GM11168 (cell line): ENCODE results near the gene EIF4ENIF1.
"Not testable (repeated sequence)": the region's sequence is repeated elsewhere in the genome, so short reads cannot be mapped to it uniquely, and the experiment has no call there.

ENCODE experiments used
- in situ Hi-C: fragments of 300-500 bp; cut with MboI; formaldehyde crosslinking; loops from one replicate; pipeline ENCODE4 v1.12.0; 2022; ENCODE audit warnings: low sequenced_read_pairs; ENCODE audit not compliant: unreplicated experiment

EIF4ENIF1 gene

GRCh38 chr22:31445642-31446041 lies 44.0 kb downstream of the EIF4ENIF1 start:
- in situ Hi-C loops: no loop called here

- in situ Hi-C loops: no loop called here
Observed at GRCh38 chr22:31443516-31443915, 46.1 kb downstream of the EIF4ENIF1 start.

DNA sequence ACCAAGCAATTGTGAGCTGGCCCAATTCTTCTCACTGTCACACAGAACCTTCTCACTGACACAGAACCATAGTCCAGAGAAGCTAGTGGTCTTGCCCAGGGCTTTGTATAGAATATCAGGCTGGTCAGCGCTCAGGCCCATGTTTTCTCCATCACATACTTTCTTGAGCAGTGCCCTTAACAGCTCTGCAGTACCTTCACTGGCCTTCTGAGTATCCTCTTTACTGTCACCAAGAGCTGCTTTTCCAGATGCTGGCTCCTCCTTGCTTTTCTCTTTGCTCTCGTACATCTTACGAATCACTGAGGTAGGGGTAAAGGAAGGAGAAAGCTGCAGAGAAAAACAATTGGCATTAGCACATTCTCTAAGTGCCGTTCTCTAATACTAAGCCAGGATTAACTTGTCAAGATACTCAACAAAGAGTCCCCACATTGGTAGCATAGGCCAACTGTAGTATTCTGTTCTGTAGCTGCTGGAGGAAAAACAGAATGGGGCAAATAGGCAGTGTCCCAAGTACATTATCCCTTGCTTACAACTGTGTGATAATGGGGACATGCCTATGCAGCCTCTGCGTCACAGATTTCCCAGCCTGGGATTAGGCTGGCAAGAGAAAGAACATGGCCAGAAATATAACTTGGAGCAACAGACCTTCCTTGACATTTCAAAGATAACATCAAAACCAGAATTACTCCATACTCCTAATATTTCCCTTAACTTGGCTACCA lies 46.7 kb downstream of the EIF4ENIF1 start:
- in situ Hi-C loops: no loop called here

DNA sequence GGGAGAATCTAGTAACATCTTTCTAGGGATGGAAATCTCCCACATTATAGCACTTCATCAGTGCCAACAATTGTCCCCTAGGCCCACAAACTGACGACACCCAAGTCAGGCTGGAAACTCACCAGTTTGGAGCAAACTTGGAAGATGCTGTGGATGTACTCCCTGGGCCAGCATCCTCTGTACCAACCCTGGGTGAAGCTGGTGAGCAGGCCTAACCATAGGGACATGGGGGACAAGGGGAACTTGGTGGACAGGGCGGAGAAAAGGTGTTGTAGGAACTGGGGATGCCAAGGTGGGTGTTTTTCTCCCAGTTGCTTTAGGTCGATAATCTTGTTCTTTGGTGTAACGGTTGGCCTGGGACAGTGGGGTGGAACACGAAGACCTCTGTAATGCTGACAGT lies 48.0 kb downstream of the EIF4ENIF1 start:
- in situ Hi-C loops: no loop called here

GRCh38 chr22:31440681-31441080 lies 49.0 kb downstream of the EIF4ENIF1 start:
- in situ Hi-C loops: no loop called here

DNA sequence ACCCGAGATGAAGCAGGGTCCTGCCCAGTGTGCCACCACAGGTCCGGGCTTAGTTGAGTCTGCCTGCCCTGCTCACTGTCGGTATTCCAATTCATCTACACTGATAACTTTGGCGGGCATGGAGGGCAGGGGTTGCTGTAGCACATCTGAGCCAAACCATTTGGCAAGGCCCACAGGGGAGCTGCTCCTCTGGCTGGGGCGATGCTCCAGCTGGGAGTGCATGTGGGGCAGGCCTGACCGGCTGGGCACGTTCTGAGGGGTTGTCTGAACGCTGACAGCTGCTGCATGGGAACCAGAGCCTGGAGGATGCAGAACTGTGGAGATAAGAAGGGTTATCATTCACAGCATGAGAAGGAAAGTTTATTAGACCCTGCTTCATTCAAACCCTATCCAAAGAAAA lies 49.8 kb downstream of the EIF4ENIF1 start:
- in situ Hi-C loops: no loop called here

DNA sequence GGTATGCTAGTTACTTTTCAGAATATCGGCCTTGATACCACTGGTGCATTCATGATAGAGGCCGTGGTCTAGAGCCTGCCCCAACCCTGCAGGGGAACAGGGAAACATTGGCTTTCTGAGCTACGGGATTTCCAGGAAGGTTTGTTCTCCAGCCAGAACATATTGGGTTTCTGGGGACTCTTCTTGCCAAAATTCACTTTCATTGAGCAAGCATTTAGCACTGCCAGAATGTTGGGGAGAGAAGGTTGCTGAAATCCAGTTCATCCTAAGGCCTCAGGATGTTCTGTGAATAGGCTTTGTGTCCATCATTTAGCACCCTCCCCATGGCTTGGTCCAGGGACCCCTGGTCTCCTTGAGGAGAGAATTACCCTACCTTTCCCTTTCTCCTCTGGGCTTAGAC lies 53.5 kb downstream of the EIF4ENIF1 start:
- in situ Hi-C loops: no loop called here

DNA sequence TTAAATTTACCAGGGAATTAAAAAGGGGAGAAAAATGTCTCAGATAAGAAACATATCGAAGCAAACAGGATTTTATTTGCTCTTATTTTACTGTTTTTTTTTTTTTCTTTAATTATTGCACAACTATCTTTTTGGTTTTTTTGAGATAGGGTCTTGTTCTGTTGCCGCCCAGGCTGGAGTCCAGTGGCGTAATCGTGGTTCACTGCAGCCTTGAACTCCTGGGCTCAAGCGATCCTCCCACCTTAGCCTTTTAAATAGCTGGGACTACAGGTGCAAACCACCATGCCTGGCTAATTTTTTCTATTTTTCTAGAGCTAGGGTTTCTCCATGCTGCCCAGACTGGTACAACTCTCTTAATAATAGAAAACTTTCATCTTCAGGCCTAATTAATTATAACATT lies 57.7 kb downstream of the EIF4ENIF1 start:
- in situ Hi-C loops: no loop called here

GRCh38 chr22:31425331-31426050 lies 64.2 kb downstream of the EIF4ENIF1 start:
- in situ Hi-C loops: no loop called here

DNA sequence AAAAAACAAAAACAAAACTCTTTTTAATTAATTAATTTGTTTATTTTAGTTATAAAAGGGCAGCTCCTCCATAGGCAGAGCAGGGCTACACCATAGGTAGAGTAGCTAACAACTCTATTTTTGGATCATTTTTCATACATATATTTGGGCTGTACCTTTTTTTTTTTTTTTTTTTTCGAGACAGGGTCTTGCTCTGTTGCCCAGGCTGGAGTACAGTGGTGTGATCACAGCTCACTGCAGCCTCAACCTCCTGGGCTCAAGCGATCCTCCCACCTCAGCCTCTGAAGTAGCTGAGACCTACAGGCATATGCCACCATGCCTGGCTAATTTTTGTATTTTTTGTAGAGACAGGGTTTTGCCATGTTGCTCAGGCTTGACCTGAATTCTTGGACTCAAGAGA lies 87.3 kb downstream of the EIF4ENIF1 start:
- in situ Hi-C loops: not testable (repeated sequence)

DNA sequence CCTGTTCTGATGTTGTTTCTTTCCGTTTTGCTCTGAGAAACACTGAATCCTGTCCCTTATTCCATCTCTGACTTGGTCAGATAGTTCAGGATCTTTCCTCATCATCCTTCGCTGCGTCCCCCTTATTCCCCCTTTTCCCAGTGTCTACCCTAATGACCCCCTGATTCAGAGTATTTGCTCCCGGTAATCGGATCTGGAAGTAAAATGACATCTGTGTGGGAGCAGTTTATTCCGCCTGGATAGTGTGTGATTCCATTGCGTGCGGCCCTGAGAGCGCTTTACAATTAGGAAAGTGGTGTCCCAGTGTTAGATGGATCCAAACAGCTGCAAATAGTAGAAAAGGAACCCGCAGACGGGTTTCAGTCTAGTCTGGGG lies 89.6 kb downstream of the EIF4ENIF1 start:
- in situ Hi-C loops: no loop called here

- in situ Hi-C loops: no loop called here
Observed at GRCh38 chr22:31399211-31400022, 90.2 kb downstream of the EIF4ENIF1 start, which contains the start of gene DRG1. TSS of gene DRG1 (plus strand) at chr22:31399604. CDS start at chr22:31399684, 80 bp downstream.

DNA sequence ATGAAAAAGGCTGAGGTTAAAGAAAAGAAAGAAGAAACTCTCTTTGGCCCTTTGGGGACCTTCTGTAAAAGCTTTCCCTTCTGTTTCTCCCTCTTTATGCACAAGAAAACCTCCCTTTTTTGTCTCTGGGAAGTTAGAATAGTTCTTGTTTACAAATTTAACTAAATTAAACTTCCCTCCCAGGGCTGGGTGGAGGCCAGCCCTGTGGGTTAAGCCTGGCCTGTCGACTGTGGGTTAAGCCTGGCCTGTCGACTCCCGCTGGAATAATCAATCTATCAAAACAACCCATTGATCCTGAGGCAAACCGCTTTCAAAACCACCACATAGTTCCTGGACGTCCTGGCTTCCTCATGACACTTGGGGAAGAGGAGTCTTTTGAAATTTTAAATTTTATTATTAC lies 91.4 kb downstream of the EIF4ENIF1 start:
- in situ Hi-C loops: no loop called here

- in situ Hi-C loops: no loop called here
Observed at GRCh38 chr22:31394326-31394725, 95.3 kb downstream of the EIF4ENIF1 start.

DNA sequence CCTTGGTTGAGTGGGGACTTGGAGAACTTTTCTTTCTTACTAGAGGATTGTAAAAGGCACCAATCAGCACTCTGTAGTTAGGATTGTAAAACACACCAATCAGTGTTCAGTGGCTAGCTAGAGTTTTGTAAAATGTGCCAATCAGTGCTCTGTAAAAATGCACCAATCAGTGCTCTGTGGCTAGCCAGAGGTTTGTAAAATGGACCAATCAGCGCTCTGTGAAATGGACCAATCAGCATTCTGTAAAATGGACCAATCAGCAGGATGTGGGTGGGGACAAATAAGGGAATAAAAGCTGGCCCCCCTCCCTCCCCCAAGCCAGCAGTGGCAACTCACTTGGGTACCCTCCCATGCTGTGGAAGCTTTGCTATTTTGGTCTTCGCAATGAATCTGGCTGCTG lies 95.7 kb downstream of the EIF4ENIF1 start:
- in situ Hi-C loops: no loop called here
